SJCRH30 (cell line): ENCODE results near the gene TPRA1. TPM values are rescaled to one million over a fixed set of nuclear protein-coding genes. Genes with fewer than 3 reads are reported as not detected.

Experiments used
- DNase-seq, 2 experiments: peaks; one replicate each; pipeline ENCODE4 v3.0.0-alpha.2; 2015 to 2020
- H3K27ac ChIP-seq: fragments of 250-450 bp; sonication (Bioruptor Pico); 2 replicates; pipeline ENCODE4 v1.5.1; 2020; ENCODE audit warnings: mild to moderate bottlenecking, moderate library complexity
- H3K27me3 ChIP-seq: fragments of 250-450 bp; sonication (Bioruptor Pico); 2 replicates; pipeline ENCODE4 v1.5.1; 2020; ENCODE audit warnings: mild to moderate bottlenecking, moderate library complexity
- H3K36me3 ChIP-seq: fragments of 250-450 bp; sonication (Bioruptor Pico); 2 replicates; pipeline ENCODE4 v1.5.1; 2020; ENCODE audit warnings: mild to moderate bottlenecking, moderate library complexity
- H3K4me1 ChIP-seq: fragments of 250-450 bp; sonication (Bioruptor Pico); 2 replicates; pipeline ENCODE4 v1.5.1; 2020; ENCODE audit warnings: mild to moderate bottlenecking, moderate library complexity
- H3K4me3 ChIP-seq: fragments of 250-450 bp; sonication (Bioruptor Pico); 2 replicates; pipeline ENCODE4 v1.5.1; 2020; ENCODE audit warnings: mild to moderate bottlenecking, moderate library complexity
- H3K9me3 ChIP-seq: fragments of 250-450 bp; sonication (Bioruptor Pico); replicated peaks from 2 replicates; pipeline ENCODE4 v1.5.1; 2020; ENCODE audit warnings: mild to moderate bottlenecking, moderate library complexity
- total RNA-seq: library from RNA; depleted of rRNA; stranded (reverse); fragments of >200 nt; shearing (Covaris generic); gene quantifications from 2 replicates; pipeline ENCODE4 v1.2.3, GENCODE V29; 2014

Gene TPRA1
- total RNA-seq, 1 experiment from 2014 or later, result 24.4 TPM

GRCh38 chr3:127587876-127588275, 2.7 kb downstream of the TPRA1 start:
- Histone ChIP-seq H3K27me3 (no peaks in the 10 kb centered on the region), H3K27ac (no peak overlapping the region), H3K9me3 (no peaks in the 10 kb centered on the region), H3K4me3 (no peak overlapping the region), H3K36me3 (no peaks in the 10 kb centered on the region), H3K4me1 (peaks cover 7% of the 10 kb centered on the region; the same call in 1 of the 2 replicates)
- DNase-seq, result no peak

GRCh38 chr3:127585813-127586413, 4.6 kb downstream of the TPRA1 start:
- no peak for DNase-seq
- Histone ChIP-seq H3K4me1 (no peaks in the 10 kb centered on the region), H3K27me3 (no peaks in the 10 kb centered on the region), H3K36me3 (no peaks in the 10 kb centered on the region), H3K4me3 (no peak overlapping the region), H3K27ac (no peak overlapping the region), H3K9me3 (no peaks in the 10 kb centered on the region)

- Histone ChIP-seq H3K36me3 (no peaks in the 10 kb centered on the region), H3K9me3 (no peaks in the 10 kb centered on the region), H3K4me3 (no peak overlapping the region), H3K27ac (no peak overlapping the region), H3K27me3 (no peaks in the 10 kb centered on the region), H3K4me1 (no peaks in the 10 kb centered on the region)
- DNase-seq, result no peak
These were observed 5.2 kb downstream of the TPRA1 start for GRCh38 chr3:127585163-127585812.

GRCh38 chr3:127584734-127585133, 5.8 kb downstream of the TPRA1 start:
- no peaks in the 10 kb centered on the region for H3K27me3 ChIP-seq
- H3K4me1 ChIP-seq, result no peaks in the 10 kb centered on the region
- H3K9me3 ChIP-seq, result no peaks in the 10 kb centered on the region
- H3K36me3 ChIP-seq, result peaks cover 2% of the 10 kb centered on the region; the same call in 1 of the 2 replicates
- DNase-seq, result no peak
- no peak overlapping the region for H3K27ac ChIP-seq
- no peak overlapping the region for H3K4me3 ChIP-seq

- no peaks in the 10 kb centered on the region for H3K27me3 ChIP-seq
- H3K27ac ChIP-seq, result no peak overlapping the region
- H3K9me3 ChIP-seq, result no peaks in the 10 kb centered on the region
- no peaks in the 10 kb centered on the region for H3K4me1 ChIP-seq
- H3K36me3 ChIP-seq, result peaks cover 10% of the 10 kb centered on the region; the same call in 1 of the 2 replicates
- H3K4me3 ChIP-seq, result no peak overlapping the region
- DNase-seq, result no peak
These were observed 10.0 kb downstream of the TPRA1 start for GRCh38 chr3:127580327-127581060.

GRCh38 chr3:127578802-127579201, 11.7 kb downstream of the TPRA1 start:
- Histone ChIP-seq H3K27ac (no peak overlapping the region), H3K36me3 (peaks cover 22% of the 10 kb centered on the region), H3K27me3 (no peaks in the 10 kb centered on the region), H3K9me3 (no peaks in the 10 kb centered on the region), H3K4me1 (no peaks in the 10 kb centered on the region), H3K4me3 (no peak overlapping the region)
- no peak for DNase-seq

- H3K4me1 ChIP-seq, result no peaks in the 10 kb centered on the region
These were observed 12.4 kb downstream of the TPRA1 start for GRCh38 chr3:127578168-127578567.

GRCh38 chr3:127577448-127577847, 13.1 kb downstream of the TPRA1 start:
- peaks cover 27% of the 10 kb centered on the region for H3K36me3 ChIP-seq
- no peak overlapping the region for H3K27ac ChIP-seq
- no peaks in the 10 kb centered on the region for H3K9me3 ChIP-seq
- H3K4me1 ChIP-seq, result no peaks in the 10 kb centered on the region
- DNase-seq, result no peak
- H3K27me3 ChIP-seq, result no peaks in the 10 kb centered on the region
- no peak overlapping the region for H3K4me3 ChIP-seq

More at GRCh38 chr3:127578168-127578567, 12.4 kb downstream of the TPRA1 start:
- Histone ChIP-seq H3K4me3 (no peak overlapping the region), H3K27me3 (no peaks in the 10 kb centered on the region), H3K9me3 (no peaks in the 10 kb centered on the region), H3K36me3 (peaks cover 27% of the 10 kb centered on the region), H3K27ac (no peak overlapping the region)
- DNase-seq, result no peak

GRCh38 chr3:127574880-127575878, 15.4 kb downstream of the TPRA1 start:
- Histone ChIP-seq H3K36me3 (peaks cover 26% of the 10 kb centered on the region), H3K4me3 (no peak overlapping the region), H3K4me1 (no peaks in the 10 kb centered on the region), H3K9me3 (no peaks in the 10 kb centered on the region), H3K27ac (no peak overlapping the region), H3K27me3 (no peaks in the 10 kb centered on the region)
- peak; percentile 78 to 88 for DNase-seq

- peaks cover 21% of the 10 kb centered on the region for H3K36me3 ChIP-seq
These were observed 16.6 kb downstream of the TPRA1 start for GRCh38 chr3:127573912-127574311.

GRCh38 chr3:127573401-127573800, 17.1 kb downstream of the TPRA1 start:
- Histone ChIP-seq H3K4me3 (no peak overlapping the region), H3K9me3 (no peaks in the 10 kb centered on the region), H3K27me3 (no peaks in the 10 kb centered on the region), H3K27ac (no peak overlapping the region), H3K36me3 (peaks cover 21% of the 10 kb centered on the region), H3K4me1 (no peaks in the 10 kb centered on the region)
- DNase-seq, result no peak

More at GRCh38 chr3:127573912-127574311, 16.6 kb downstream of the TPRA1 start:
- Histone ChIP-seq H3K27ac (no peak overlapping the region), H3K9me3 (no peaks in the 10 kb centered on the region), H3K27me3 (no peaks in the 10 kb centered on the region), H3K4me3 (no peak overlapping the region), H3K4me1 (no peaks in the 10 kb centered on the region)
- no peak for DNase-seq

GRCh38 chr3:127572735-127573134, 17.8 kb downstream of the TPRA1 start:
- no peaks in the 10 kb centered on the region for H3K9me3 ChIP-seq

GRCh38 chr3:127572186-127572585, 18.3 kb downstream of the TPRA1 start:
- Histone ChIP-seq H3K36me3 (peaks cover 17% of the 10 kb centered on the region), H3K27ac (no peak overlapping the region), H3K27me3 (no peaks in the 10 kb centered on the region), H3K4me1 (no peaks in the 10 kb centered on the region), H3K9me3 (no peaks in the 10 kb centered on the region), H3K4me3 (no peak overlapping the region)
- no peak for DNase-seq

More at GRCh38 chr3:127572735-127573134, 17.8 kb downstream of the TPRA1 start:
- no peaks in the 10 kb centered on the region for H3K27me3 ChIP-seq
- H3K36me3 ChIP-seq, result peaks cover 17% of the 10 kb centered on the region
- DNase-seq, result no peak
- no peak overlapping the region for H3K27ac ChIP-seq
- no peaks in the 10 kb centered on the region for H3K4me1 ChIP-seq
- H3K4me3 ChIP-seq, result no peak overlapping the region

GRCh38 chr3:127570520-127570919, 20.0 kb downstream of the TPRA1 start:
- no peak for DNase-seq
- no peak overlapping the region for H3K4me3 ChIP-seq
- H3K4me1 ChIP-seq, result no peaks in the 10 kb centered on the region
- no peak overlapping the region for H3K27ac ChIP-seq
- no peaks in the 10 kb centered on the region for H3K27me3 ChIP-seq
- H3K36me3 ChIP-seq, result peaks cover 17% of the 10 kb centered on the region
- no peaks in the 10 kb centered on the region for H3K9me3 ChIP-seq
